ENCODE results near the gene PHYKPL. TPM values are rescaled to one million over a fixed set of nuclear protein-coding genes. Genes with fewer than 3 reads are reported as not detected.

Gene PHYKPL
- total RNA-seq, 1 donor from 2014 or later, result 70.2 TPM

GRCh38 chr5:178213003-178213461 lies 19.6 kb downstream of the PHYKPL start:
- no peaks in the 10 kb centered on the region for H3K9me3 Mint-ChIP-seq (ENCODE audit: unreplicated experiment)
- H3K4me1 Mint-ChIP-seq (ENCODE audit: unreplicated experiment), result peaks cover 2% of the 10 kb centered on the region
- TF ChIP-seq CTCF (IDR thresholded peaks at IDR 0.05), result no peak
- no peak overlapping the region for H3K4me3 Mint-ChIP-seq (ENCODE audit: unreplicated experiment)
- no peak for DNase-seq (ENCODE audit: extremely low spot score, unreplicated experiment)
- H3K27me3 Mint-ChIP-seq (ENCODE audit: unreplicated experiment), result no peaks in the 10 kb centered on the region
- H3K36me3 Mint-ChIP-seq (ENCODE audit: unreplicated experiment), result peaks cover 39% of the 10 kb centered on the region
- H3K27ac Mint-ChIP-seq (ENCODE audit: unreplicated experiment), result no peak overlapping the region

GRCh38 chr5:178212241-178213002 lies 20.2 kb downstream of the PHYKPL start:
- H3K4me3 Mint-ChIP-seq (ENCODE audit: unreplicated experiment), result no peak overlapping the region
- no peak overlapping the region for H3K27ac Mint-ChIP-seq (ENCODE audit: unreplicated experiment)
- H3K27me3 Mint-ChIP-seq (ENCODE audit: unreplicated experiment), result no peaks in the 10 kb centered on the region
- no peak for TF ChIP-seq CTCF (IDR thresholded peaks at IDR 0.05)
- peaks cover 6% of the 10 kb centered on the region for H3K4me1 Mint-ChIP-seq (ENCODE audit: unreplicated experiment)
- peaks cover 44% of the 10 kb centered on the region for H3K36me3 Mint-ChIP-seq (ENCODE audit: unreplicated experiment)
- H3K9me3 Mint-ChIP-seq (ENCODE audit: unreplicated experiment), result no peaks in the 10 kb centered on the region
- no peak for DNase-seq (ENCODE audit: extremely low spot score, unreplicated experiment)

- Mint-ChIP-seq H3K4me3 (ENCODE audit: unreplicated experiment) (no peak overlapping the region), H3K36me3 (ENCODE audit: unreplicated experiment) (peaks cover 49% of the 10 kb centered on the region), H3K27me3 (ENCODE audit: unreplicated experiment) (no peaks in the 10 kb centered on the region), H3K27ac (ENCODE audit: unreplicated experiment) (no peak overlapping the region), H3K4me1 (ENCODE audit: unreplicated experiment) (peaks cover 15% of the 10 kb centered on the region), H3K9me3 (ENCODE audit: unreplicated experiment) (no peaks in the 10 kb centered on the region)
- TF ChIP-seq CTCF (IDR thresholded peaks at IDR 0.05), result no peak
- DNase-seq (ENCODE audit: extremely low spot score, unreplicated experiment), result no peak
These were observed 21.2 kb downstream of the PHYKPL start for GRCh38 chr5:178211095-178212048.

GRCh38 chr5:178210686-178211085 lies 21.9 kb downstream of the PHYKPL start:
- peaks cover 22% of the 10 kb centered on the region for H3K4me1 Mint-ChIP-seq (ENCODE audit: unreplicated experiment)
- peaks cover 52% of the 10 kb centered on the region for H3K36me3 Mint-ChIP-seq (ENCODE audit: unreplicated experiment)
- no peak overlapping the region for H3K4me3 Mint-ChIP-seq (ENCODE audit: unreplicated experiment)
- TF ChIP-seq CTCF (IDR thresholded peaks at IDR 0.05), result no peak
- H3K9me3 Mint-ChIP-seq (ENCODE audit: unreplicated experiment), result no peaks in the 10 kb centered on the region
- DNase-seq (ENCODE audit: extremely low spot score, unreplicated experiment), result no peak
- no peak overlapping the region for H3K27ac Mint-ChIP-seq (ENCODE audit: unreplicated experiment)
- no peaks in the 10 kb centered on the region for H3K27me3 Mint-ChIP-seq (ENCODE audit: unreplicated experiment)

GRCh38 chr5:178210073-178210535 lies 22.5 kb downstream of the PHYKPL start:
- Mint-ChIP-seq H3K27ac (ENCODE audit: unreplicated experiment) (no peak overlapping the region), H3K9me3 (ENCODE audit: unreplicated experiment) (no peaks in the 10 kb centered on the region), H3K4me1 (ENCODE audit: unreplicated experiment) (peaks cover 23% of the 10 kb centered on the region), H3K36me3 (ENCODE audit: unreplicated experiment) (peaks cover 53% of the 10 kb centered on the region), H3K27me3 (ENCODE audit: unreplicated experiment) (no peaks in the 10 kb centered on the region), H3K4me3 (ENCODE audit: unreplicated experiment) (no peak overlapping the region)
- no peak for TF ChIP-seq CTCF (IDR thresholded peaks at IDR 0.05)
- no peak for DNase-seq (ENCODE audit: extremely low spot score, unreplicated experiment)

Measured in osteocyte (in vitro differentiated cells).